ENCODE data around the gene DTD1.

Gene DTD1, protein sequence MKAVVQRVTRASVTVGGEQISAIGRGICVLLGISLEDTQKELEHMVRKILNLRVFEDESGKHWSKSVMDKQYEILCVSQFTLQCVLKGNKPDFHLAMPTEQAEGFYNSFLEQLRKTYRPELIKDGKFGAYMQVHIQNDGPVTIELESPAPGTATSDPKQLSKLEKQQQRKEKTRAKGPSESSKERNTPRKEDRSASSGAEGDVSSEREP

DNA sequence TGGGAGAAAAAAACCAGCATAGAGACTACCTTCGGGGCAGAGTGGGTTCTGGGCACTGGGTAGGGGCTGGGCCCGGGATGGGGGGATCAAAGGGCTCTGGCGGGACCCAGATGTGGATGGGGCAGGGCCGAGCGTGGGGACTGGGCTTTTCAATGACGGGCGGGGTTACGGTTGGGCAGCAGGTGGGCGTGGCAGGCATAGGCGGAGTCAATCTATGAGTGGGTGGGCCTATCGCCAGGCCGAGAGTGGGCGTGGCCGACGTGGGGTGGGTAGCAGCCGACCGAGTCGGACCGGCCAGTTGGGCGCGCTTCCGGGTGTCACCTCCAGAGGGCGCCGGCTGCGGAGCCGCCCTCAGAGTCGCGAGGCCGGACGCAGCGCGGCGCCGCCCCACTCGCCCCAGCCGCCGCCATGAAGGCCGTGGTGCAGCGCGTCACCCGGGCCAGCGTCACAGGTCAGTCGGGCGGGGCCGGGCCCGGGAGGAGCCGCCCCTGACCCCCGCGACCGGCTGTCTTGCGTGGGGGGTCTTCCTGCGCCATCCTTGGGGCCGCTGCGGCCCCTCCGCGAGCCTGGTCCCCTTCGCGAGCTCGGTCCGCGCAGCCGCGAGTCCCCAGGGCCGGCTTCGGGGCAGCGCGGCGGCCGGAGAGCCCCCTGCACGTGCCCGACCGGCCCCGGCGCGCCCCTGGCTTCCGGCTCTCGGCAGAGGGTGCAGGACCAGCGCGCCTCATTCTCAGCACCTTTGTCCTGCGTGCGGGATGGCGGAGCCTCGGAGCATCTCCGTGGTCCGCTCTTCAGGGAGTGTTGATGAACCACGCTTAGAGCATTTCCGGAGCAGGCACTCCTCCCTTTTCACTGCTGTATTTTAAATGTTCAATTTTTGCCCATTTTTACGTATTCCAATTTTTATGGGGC, at the start of gene DTD1:
Gene DTD1 (plus strand): TSS at position 390 of the 909 bp plus-strand sequence. CDS start 19 bp downstream, at position 409.
- DNase-seq, result peak; percentile 89

DNA sequence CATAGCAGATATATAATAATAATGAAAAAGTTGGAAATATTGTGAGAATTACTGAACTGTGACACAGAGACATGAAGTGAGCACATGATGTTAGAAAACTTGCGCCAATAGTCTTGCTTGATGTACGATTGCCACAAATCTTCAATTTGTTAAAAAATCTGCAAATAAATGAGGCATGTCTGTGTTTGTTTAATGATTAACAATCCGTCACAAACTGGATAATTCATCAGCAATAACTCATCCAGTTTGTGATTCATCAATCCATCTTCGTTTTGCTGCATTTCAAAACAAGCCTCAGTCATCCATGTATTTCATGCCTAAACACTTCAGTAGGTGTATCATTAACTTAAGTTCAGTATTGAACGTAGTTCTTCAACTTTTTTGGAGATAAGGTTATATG, 46.1 kb upstream of the DTD1 start:
- DNase-seq, result no peak

DNA sequence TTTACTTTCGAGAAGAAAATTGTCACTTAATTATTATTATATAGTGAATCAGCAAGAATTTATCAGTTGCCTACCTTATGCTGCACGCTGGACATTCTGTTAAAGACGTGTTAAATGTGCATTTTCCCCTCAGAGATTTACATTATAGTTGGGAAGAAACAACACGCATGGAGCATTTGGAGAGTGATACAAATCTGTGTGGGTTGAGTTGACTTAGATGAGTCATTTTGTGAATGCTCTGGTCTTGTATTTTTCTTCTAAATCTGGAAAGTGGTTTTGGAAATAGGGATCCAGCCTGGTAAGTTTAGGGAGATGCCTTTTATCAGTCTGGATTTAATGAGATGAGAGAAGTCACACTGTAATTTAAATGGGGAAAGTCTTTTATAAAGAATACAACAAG, 44.6 kb upstream of the DTD1 start:
- no peak for DNase-seq

DNA sequence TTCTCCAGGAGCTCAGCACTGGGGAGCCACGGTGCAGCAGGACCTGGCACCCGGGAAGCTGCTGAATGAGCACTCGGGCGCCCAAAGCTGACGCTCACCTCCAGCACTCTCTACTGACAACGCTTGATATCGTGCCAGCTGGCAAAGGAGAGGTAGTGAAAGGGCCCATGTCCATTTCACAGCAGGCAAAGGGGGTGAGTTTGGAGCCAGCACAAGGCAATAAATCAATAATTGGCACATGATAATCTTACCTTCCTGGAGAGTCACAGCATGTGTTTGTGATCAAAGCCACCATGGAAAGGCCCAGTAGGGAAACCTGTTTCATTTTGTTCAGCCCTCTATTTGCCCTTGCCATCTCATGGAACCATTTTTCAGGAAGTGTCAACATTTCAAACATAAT, 43.9 kb upstream of the DTD1 start:
- no peak for DNase-seq

DNA sequence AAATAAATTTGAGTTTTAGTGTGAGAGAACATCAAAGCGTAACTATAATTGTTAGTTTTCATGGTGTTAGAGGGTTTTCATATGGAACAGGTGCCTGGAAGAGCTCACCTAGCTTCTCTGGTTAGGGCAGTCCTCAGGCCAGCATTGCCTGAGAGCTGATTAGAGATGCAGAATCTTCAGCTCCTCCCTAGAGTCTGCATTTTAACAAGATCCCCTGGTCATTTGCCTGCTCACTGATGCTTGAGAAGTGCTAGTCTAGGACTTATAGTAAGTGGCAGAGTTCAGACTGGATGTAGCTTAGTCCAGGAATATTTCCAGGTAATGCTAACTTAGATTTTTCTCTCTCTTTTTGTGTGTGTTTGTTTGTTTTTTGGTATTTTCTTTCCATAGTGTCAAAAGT, 42.3 kb upstream of the DTD1 start:
- no peak for DNase-seq

DNA sequence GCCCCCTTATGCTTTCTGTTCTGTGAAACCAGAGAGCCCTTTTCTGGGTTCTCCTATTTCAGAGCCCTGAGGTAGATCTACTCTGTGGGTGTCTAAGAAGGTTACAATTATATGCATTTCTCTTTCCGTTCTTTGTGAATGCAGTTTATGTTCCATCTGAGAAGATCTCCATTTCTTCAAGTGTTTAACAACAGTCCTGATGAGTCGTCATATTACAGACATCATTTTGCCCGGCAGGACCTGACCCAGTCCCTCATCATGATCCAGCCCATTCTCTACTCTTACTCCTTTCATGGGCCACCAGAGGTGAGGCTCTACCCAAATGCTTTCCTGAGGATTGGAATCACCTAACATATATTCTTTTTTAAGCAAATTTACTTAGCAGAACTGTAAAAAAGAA, 39.4 kb upstream of the DTD1 start:
- DNase-seq, result no peak

DNA sequence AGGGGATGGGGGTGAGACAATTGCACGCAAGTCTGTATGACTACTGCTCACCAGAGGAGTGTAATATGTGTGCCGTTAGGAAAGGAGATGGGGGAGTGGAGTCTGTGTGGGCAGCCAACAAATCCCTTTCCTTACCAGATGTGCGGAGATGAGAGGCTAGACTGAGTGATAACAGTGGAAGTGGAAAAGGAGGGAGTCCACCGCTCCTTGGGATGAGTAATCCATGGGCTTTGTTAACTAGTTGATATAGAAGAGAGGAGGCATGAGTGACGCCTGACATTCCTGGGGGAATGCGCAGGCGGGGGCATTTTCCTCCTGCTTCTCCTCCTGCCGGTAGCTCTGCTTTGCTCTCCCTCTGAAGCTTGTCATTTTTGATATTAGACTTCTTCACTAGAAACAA, 34.1 kb upstream of the DTD1 start:
- no peak for DNase-seq

DNA sequence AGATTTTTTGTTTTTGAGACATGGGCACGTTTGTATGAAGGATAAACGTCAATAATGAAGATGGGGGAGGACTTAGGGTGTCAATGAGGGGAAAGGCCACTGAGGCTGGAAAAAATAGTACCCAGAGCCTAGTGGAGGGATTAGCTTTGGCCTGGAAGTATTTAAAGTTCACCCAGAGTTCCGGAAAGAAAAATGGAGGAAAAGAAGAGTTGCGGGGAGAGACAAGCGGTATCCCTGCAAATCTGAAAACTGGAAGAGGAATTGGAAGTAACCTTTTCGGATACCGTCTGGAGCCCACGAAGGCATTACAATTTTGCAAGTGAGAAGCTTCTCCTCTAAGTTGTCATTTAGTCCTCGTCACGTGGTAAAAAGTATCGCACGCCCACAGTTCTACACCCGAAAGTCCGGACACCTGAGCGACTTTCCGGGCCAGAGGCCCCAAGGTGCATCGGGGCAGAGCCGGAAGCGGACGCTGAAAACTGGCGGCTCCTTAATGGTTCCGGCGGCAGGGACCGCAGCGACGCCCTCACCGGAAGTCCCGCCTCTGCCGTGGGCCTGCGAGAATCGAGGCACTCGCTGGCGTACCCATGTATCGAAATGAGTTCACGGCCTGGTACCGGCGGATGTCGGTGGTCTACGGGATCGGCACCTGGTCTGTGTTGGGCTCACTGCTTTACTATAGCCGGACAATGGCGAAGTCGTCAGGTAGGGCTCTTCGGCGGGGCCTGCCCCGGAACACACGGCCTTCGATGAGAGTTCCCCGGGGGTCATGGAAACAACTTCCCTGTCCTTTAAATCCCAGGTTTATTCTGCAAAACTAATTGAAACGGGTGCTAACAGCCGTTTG, 20.7 kb upstream of the DTD1 start, which contains the start of gene SMIM26:
Gene SMIM26 (plus strand): TSS at position 541 of the 847 bp plus-strand sequence. CDS start 47 bp downstream, at position 588.
- DNase-seq, result peak; percentile 95

DNA sequence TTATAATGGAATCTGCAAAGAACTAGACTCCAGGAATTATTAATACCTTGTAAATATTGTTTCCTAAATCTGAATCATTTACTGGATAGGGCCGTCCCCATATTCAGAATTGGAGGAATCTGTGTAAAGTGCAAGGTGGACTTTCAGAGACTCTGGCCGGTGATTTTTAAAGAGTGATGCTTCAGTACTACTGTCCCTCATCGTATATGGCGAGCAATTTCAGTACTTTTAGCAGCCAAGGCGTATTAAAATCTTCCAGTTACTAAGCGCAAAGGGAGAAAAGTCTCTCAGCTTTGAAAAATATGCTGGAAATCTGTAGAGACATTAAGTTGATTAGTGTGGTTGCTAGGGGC, 20.1 kb upstream of the DTD1 start:
- DNase-seq, result no peak

DNA sequence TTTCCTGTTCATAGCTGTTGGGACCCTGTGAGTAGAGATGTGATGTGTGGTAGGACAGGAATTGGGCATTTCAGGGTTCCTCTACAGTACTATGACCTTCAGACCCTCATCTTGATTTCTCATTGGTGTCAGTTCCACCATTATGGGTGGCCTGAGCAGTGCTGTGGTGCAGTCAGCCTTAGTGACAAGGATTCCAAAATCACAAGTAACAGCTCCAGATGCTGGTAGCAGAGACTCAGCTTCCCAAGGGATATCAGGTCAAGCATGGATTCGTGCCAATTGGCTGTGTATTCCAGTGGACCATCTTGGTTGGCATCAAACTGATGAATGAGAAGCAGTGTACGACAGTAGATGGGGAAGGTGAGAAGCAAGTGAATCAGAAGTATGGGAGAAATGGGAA, 16.8 kb upstream of the DTD1 start:
- DNase-seq, result no peak

DNA sequence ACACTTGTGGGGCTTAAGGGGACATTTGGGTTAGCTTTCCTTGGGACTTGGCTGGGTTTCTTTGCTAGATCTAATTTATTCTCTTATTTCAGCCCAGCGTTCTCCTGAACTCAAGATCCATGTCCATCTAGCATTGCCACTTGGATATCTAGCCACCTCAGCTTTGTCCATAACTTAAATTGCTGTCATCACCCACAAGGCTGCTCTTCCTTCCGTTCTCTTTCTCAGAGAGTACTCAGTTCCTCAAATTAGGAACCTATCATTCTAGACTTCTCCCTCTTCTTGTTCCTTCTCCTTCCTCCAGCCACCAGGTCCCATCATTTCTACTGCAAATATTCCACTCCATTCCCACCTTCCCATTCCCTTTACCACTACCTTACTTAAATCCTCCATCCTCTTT, 16.3 kb upstream of the DTD1 start:
- no peak for DNase-seq

DNA sequence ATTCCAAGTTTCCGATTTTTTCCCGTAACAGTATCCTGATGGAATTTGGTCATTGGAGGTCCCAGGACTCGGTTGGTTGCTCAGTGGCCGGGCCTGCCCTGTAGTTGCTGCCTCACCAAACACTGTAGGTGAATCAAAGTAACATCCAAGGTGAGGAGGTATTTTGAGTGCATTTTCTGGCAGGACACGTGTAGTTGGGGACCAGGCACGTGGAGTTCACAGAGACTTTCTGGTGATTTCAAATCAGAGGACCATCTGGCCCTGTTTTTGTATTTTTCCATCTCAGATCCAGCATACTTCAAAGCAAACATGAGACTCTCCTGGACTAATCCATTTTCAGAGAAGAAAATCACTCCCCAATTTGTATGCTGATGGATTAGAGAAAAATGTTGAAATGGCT, 9.9 kb upstream of the DTD1 start:
- no peak for DNase-seq

DNA sequence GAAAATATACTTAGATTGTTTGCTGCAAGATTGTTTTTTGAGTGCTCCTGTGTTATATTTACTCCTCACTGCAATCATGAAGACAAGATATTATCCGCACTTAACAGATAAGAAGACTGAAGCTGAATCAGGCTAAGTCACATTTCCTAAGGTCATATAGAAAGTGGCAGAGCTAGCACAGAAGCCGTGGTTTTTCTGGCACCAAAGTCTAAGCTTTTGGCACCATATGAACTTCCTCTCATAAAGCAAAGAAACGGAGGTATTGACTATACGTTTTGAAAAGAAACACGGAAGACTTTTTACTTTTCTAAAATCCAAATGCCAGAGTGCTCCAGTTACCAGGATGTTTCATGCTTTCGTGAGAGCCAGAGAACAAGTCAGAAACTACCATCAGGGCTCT, 9.3 kb upstream of the DTD1 start:
- DNase-seq, result no peak

DNA sequence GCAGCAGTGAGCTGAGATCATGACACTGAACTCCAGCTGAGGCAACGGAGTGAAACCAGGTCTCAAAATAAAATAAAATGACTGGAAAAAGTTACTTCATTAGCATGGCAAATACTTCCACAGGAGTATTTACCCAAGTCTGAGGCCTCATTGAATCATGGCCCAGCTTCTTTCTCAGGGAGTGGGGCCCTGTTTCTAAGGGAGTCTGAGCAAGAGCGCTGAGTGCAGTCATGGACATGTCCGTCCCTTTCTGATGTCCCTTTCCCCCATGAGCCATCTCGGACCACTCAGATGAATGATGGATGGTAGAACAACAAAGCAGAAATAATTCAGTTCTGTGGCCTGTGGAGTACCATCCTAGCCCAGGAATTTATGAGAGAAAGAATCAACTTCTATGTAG, 7.8 kb upstream of the DTD1 start:
- no peak for DNase-seq

DNA sequence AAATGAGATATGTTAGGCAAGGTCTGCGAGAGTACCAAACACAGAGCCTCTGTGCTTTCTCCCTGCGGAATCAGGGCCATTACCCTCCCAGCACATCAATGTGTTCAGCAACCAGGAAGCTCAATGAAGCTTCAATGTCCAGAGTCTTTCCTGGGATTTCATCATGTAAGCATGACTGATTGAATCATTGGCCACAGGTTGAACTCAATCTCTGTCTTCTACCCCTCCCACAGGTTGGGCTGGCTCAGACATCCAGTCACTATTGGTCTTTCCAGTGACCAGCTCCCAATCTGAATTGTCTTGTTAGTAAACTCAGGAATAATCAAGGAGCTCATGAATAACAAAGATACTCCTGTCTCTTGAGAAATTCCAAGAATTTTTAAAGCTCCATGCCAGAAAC, 2.7 kb upstream of the DTD1 start:
- DNase-seq, result no peak

DNA sequence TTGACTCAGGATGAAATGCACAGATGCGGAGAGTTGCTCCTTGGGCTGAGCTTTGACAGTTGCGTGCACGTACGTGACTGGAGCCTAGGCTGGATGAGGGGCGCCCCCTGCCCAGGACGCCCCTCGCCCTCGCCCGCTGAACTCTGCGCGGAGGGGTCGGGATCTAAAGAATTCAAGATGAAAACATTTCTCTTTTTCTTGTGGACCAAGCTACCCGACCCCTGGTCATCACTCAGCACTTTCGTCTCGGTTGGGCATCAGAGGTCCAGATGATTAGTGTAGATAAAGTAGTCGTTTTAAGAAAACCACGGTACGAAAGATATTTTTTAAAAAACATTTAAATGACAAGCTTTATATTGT, 700 bp downstream of the DTD1 start:
- DNase-seq, result no peak

DNA sequence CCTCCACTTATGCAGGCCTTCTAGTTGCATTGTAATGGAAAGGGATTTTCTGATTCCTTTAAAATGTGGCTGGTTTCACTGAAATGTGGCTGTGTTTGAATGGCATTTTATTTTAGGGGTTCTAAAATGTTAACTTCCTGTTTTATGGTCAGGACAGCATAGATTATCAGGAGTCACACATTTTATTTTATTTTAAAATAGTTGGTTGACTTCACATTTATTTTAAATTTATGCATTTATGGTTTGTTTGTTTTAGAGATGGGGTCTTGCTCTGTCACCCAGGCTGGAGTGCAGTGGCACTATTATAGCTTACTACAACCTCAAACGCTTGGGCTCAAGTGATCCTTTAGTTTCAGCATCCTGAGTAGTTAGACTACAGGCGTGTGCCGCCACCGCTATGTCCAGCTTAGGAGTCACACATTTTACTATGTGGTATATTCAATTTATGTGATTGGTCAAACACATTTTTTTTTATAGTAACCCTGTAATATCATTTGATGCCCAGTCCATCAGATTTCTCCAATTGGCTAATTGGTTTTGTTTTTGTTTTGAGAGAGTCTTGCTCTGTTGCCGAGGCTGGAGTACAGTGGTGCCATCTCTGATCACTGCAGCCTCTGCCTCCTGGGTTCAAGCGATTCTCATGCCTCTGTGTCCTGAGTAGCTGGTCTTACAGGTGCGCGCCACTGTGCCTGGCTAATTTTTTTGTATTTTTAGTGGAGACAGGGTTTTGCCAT, 2.3 kb downstream of the DTD1 start:
- no peak for DNase-seq

DNA sequence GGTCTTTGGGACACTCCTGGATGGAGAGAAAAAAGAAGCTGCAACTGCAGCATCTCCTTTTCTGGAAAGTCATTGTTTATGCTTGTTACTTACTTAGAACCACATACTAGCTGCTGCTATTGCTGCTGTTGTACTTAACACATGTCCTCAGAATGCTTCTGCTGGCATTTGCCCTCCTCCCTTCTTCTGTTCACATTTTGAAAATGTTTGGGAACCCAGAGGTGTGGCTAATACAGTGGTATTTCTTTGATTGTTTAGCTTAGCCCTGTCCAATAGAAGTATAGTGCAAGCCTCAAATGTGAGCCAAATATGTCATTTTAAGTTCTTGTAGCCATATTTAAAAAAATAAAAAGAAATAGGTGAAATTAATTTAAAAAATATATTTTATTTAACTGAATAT, 8.4 kb downstream of the DTD1 start:
- no peak for DNase-seq

DNA sequence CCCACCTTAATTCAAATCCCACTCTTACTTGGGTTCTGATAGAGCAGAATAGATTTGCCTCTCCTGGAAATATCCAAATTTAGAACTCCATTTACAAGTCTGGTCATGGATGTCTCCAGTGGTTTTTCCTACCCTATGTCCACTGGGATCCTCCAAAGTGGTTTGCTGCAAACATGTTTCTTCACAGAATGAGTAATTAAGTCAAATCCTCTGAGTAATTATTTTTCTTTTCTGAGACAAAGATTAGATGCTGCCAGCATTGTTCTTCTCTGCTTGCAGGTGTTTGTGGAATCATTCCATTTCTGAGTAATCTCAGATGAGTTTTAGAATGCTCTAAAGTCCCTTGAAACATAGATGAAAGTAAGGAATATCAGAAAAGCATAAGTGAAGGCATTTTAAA, 21.9 kb downstream of the DTD1 start:
- no peak for DNase-seq

DNA sequence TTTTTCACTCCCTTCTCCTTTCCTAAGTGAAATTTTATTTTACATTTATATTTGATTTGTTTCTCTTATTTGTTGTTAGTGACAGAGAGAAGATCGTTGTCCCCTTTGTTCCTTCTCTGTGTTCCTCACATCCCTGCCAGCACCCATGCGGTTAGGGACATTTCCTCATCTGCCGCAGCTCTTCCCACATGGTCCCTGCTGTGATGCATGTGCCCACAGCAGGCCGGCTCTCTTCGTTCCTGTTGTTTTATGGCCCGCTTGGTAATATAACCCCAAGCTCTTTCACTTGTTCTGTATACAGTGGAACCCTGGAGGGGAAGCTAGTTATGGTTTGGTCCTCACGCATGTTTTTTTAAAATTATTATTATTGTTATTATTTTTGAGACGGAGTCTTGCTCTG, 23.6 kb downstream of the DTD1 start:
- no peak for DNase-seq

DNA sequence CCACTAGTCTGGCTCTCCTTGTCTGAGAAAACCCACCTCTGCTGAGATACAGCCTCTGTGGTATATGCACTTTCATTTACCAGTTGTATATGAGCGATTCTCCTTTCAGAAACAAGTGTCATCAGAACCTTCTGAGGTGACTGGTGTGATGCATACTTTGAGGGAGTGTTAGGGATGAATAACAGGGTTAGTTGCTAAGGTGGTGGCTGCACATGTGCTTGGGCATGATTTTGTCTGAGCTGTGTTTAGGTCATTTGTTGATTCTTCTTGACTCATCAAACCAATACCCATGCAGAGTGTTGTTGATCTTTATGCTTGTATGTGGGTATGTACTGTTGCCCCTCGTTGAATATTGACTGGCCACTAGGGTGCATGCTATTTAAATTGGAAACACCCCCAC, 25.7 kb downstream of the DTD1 start:
- no peak for DNase-seq

DNA sequence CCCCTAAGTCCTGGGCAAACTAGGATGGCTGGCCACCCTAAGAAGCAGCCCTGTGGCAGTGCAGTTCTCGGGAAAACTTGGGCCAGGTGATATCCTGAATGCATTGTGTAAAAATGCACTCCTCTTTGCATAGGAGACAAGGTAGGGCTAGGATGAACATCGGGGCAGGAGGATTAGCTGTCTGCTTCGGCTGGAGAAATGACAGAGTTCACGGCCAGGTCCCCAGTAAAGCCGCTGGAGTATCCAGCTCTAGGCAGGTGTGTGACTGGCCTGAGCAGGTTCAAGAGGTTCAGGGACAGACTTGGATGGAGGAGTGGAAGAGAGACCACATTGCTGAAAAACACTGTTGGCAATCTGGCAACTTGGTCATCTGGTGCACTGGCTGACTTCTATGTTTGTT, 26.4 kb downstream of the DTD1 start:
- DNase-seq, result no peak

Measured in right hindlimb (tissue), 1 donor.